HEK293T (cell line): ENCODE data around the gene EPHB2.
A peak's percentile ranks its signal among the peaks of the same experiment; 100 is the strongest.

Experiments used
- CTCF ChIA-PET: fragments of 350-600 bp; formaldehyde crosslinking; extraction: SDS; loops from one replicate; lab custom pipeline; 2021; ENCODE audit warnings: antibody characterized with exemption, inconsistent platforms; lab: Yijun Ruan, JAX
- POLR2A ChIA-PET: fragments of 350-600 bp; formaldehyde crosslinking; extraction: SDS; loops from one replicate; lab custom pipeline; 2020; ENCODE audit warnings: antibody characterized with exemption, inconsistent platforms; lab: Yijun Ruan, JAX
- DNase-seq: peaks from one replicate; pipeline ENCODE4 v3.0.0; 2012; ENCODE audit warnings: mixed read lengths; ENCODE audit errors: extremely low spot score
- ARNT ChIP-seq: fragments of 450-650 bp; IDR thresholded peaks from 2 replicates; pipeline ENCODE4 v1.6.1; 2017; ENCODE audit warnings: mild to moderate bottlenecking
- BHLHE40 ChIP-seq: fragments of 450-650 bp; IDR thresholded peaks from 2 replicates; pipeline ENCODE4 v1.6.1; 2016; ENCODE audit warnings: mild to moderate bottlenecking, moderate library complexity, borderline replicate concordance
- CTBP1 ChIP-seq: fragments of 450-650 bp; IDR thresholded peaks from 2 replicates; pipeline ENCODE4 v1.6.1; 2016; ENCODE audit warnings: borderline replicate concordance
- ELF4 ChIP-seq: fragments of 450-650 bp; IDR thresholded peaks from 2 replicates; pipeline ENCODE4 v1.6.1; 2017; ENCODE audit warnings: antibody characterized with exemption
- FOXA1 ChIP-seq: fragments of 450-650 bp; IDR thresholded peaks from 2 replicates; pipeline ENCODE4 v1.6.1; 2016; ENCODE audit warnings: mild to moderate bottlenecking
- FOXK2 ChIP-seq: fragments of 450-650 bp; IDR thresholded peaks from 2 replicates; pipeline ENCODE4 v1.6.1; 2016; ENCODE audit warnings: mild to moderate bottlenecking
- FOXM1 ChIP-seq: fragments of 450-650 bp; IDR thresholded peaks from 2 replicates; pipeline ENCODE4 v1.6.1; 2017; ENCODE audit warnings: mild to moderate bottlenecking, borderline replicate concordance
- HDGF ChIP-seq: fragments of 450-650 bp; IDR thresholded peaks from 2 replicates; pipeline ENCODE4 v1.6.1; 2017; ENCODE audit warnings: antibody characterized with exemption, borderline replicate concordance
- L3MBTL2 ChIP-seq: fragments of 450-650 bp; conservative IDR thresholded peaks from 2 replicates; pipeline ENCODE4 v1.6.1; 2016; ENCODE audit warnings: mild to moderate bottlenecking
- LEF1 ChIP-seq: fragments of 450-650 bp; IDR thresholded peaks from 2 replicates; pipeline ENCODE4 v1.6.1; 2017; ENCODE audit warnings: mild to moderate bottlenecking, borderline replicate concordance
- NFRKB ChIP-seq: fragments of 450-650 bp; IDR thresholded peaks from 2 replicates; pipeline ENCODE4 v1.6.1; 2016; ENCODE audit warnings: mild to moderate bottlenecking, moderate library complexity
- SP1 ChIP-seq: fragments of 450-650 bp; IDR thresholded peaks from 2 replicates; pipeline ENCODE4 v1.6.1; 2017
- SUZ12 ChIP-seq: fragments of 450-650 bp; IDR thresholded peaks from 2 replicates; pipeline ENCODE4 v1.6.1; 2016; ENCODE audit warnings: mild to moderate bottlenecking
- TARDBP ChIP-seq: fragments of 450-650 bp; IDR thresholded peaks from 2 replicates; pipeline ENCODE4 v1.6.1; 2016
- ZNF384 ChIP-seq: fragments of 450-650 bp; IDR thresholded peaks from 2 replicates; pipeline ENCODE4 v1.6.1; 2016
- TF ChIP-seq, protein P1 (sequence below): fragments of 450-650 bp; IDR thresholded peaks from 2 replicates; pipeline ENCODE4 v1.6.1; 2016

EPHB2 gene

GRCh38 chr1:22677931-22678896 is 32.4 kb upstream of the EPHB2 start:
- no peak for DNase-seq
- TF ChIP-seq LEF1 (no peak), TARDBP (0 out of 2 replicates have a peak, but pooled peaks have one; percentile 18), CTBP1 (0 out of 2 replicates have a peak, but pooled peaks have one; percentile 4)
- ChIA-PET CTCF (no interaction called here), POLR2A (no interaction called here)

GRCh38 chr1:22680726-22681125 is 29.9 kb upstream of the EPHB2 start:
- no peak for DNase-seq
- CTCF ChIA-PET = no interaction called here
- no peak for TF ChIP-seq CTBP1
- TF ChIP-seq SP1 = no peak
- POLR2A ChIA-PET = interaction anchor here (1.2 kb wide), 1 partner anchor 12 kb away, joined by 3 read pairs; no protein-coding TSS in a partner anchor

DNA sequence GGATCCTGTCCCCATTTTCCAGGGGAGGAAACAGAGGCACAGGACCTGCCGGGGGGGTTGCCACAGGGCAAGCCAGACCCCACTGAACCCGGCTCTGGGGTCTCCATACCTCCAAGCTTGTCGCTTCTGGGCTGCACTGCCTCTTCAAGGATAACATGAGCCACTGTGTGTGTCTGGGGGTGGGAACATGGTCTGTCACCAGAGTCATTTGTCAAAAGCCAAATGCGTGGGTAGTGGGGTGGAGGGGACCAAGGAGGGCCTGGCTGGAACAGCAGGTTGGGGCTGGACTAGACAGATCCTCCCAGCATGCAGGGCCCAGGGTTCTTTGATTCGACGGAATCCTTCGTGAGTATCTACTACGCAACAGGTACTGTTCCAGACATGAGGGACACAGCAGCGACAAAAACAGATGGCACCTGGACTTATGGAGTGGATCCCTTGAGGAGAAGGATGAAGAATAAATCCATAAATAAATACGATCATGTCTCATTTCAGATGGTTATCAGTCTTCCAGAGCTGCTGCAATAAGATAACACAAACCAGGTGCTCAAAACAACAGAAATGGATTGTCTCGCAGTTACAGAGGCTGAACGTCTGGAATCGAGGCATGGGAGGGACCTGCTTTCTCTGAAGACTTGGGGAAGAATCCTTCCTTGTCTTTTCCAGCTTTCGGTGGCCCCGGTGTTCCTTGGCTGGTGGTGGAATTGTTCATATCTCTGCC is 28.9 kb upstream of the EPHB2 start:
- no peak for DNase-seq
- TF ChIP-seq SP1 (no peak), ZNF384 (no peak), ARNT (no peak), NFRKB (no peak), TARDBP (no peak), FOXK2 (no peak), BHLHE40 (no peak), FOXA1 (no peak), HDGF (no peak), FOXM1 (no peak), LEF1 (no peak), SUZ12 (no peak), L3MBTL2 (no peak), CTBP1 (no peak), ELF4 (no peak)
- TF ChIP-seq, protein P1, sequence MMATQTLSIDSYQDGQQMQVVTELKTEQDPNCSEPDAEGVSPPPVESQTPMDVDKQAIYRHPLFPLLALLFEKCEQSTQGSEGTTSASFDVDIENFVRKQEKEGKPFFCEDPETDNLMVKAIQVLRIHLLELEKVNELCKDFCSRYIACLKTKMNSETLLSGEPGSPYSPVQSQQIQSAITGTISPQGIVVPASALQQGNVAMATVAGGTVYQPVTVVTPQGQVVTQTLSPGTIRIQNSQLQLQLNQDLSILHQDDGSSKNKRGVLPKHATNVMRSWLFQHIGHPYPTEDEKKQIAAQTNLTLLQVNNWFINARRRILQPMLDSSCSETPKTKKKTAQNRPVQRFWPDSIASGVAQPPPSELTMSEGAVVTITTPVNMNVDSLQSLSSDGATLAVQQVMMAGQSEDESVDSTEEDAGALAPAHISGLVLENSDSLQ = no peak
- ChIA-PET CTCF (no interaction called here), POLR2A (interaction anchor here (1.2 kb wide), 1 partner anchor 11 kb away, joined by 3 read pairs; no protein-coding TSS in a partner anchor)

DNA sequence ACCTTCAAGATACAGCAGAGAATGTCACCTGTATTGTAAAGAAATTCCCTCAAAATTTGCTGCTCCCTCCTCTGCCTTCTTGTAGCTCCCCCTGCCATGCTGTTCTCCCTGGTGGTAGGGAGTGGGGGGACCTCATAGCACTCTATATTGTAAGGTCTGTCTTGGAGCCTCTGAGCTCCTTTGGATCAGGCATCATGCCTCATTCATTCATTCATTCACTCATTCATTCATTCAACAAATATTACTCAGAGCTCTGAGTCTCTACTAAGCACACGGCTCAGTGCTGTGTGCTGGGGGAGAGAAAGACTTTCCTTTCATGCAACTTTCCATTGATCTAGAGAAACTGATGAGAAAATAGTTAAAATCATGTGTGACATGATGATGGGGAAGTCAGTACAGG is 27.1 kb upstream of the EPHB2 start:
- CTCF ChIA-PET = interaction anchor here (0.7 to 1.0 kb wide), 2 partner anchors 9 to 26 kb away, joined by 3 to 5 read pairs; no protein-coding TSS in a partner anchor
- POLR2A ChIA-PET = no interaction called here
- no peak for TF ChIP-seq BHLHE40
- TF ChIP-seq FOXA1 = no peak
- no peak for DNase-seq

DNA sequence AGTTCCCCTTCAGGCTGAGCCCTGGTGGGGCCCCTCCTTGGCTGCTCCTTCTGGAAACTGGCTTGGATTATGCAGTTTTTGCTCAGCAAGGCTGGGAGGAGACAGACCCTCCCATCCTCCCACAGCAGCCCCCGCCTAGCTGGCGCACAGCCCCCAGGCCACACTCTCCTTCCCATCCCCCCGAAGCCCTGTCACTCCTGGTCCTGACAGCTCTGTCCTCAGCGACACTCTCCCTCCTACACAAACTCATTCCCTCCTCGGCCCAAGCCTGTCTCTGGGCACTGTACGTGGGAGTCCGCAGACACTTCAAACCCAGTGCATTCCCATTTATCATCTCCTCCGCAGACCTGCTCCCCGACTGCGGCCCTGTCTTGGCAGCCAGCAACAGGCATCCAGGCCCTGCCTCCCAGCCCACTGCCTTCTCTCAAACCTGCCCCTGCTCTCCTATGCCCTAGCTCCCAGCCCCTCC is 25.0 kb upstream of the EPHB2 start:
- TF ChIP-seq SUZ12 = no peak
- TF ChIP-seq, protein P1 = peak; percentile 16; the same call in 1 of the 2 replicates
- POLR2A ChIA-PET = no interaction called here
- CTCF ChIA-PET = no interaction called here
- no peak for DNase-seq

DNA sequence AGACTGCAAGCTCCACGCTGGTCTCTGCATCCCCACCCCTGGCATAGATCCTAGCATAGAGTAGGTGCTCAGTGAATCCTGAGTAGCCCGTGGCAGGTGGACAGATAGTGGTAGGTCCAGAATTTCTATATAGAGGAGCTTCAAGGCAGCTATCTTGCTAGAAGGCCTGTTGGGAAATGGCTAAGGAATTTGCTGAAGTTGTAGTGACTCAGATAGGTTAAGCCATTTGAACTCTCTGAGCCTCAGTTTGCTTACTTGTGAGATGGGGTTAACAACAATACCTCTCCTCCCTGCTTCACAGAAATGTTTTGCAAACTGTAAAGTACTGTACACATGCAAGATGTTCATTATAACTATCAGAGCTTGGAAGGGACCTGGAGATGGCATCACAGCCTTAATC is 23.4 kb upstream of the EPHB2 start:
- TF ChIP-seq L3MBTL2 (no peak), FOXM1 (no peak), CTBP1 (no peak), SUZ12 (no peak), ELF4 (no peak)
- TF ChIP-seq, protein P1 = no peak
- CTCF ChIA-PET = interaction anchor here (1.2 kb wide), 1 partner anchor 17 kb away, joined by 3 read pairs; no protein-coding TSS in a partner anchor
- POLR2A ChIA-PET = no interaction called here
- no peak for DNase-seq

- TF ChIP-seq FOXK2 = no peak
- TF ChIP-seq, protein P1 = no peak
- no peak for TF ChIP-seq ARNT
- no peak for TF ChIP-seq SP1
- no peak for TF ChIP-seq ELF4
- no peak for TF ChIP-seq TARDBP
- TF ChIP-seq HDGF = no peak
- TF ChIP-seq LEF1 = no peak
- no peak for TF ChIP-seq FOXA1
- no peak for TF ChIP-seq CTBP1
- TF ChIP-seq BHLHE40 = no peak
- no peak for DNase-seq
- CTCF ChIA-PET = no interaction called here
- POLR2A ChIA-PET = no interaction called here
Observed at GRCh38 chr1:22688466-22688865, 22.2 kb upstream of the EPHB2 start.
